Smooth muscle cell of the brain vasculature (primary cell): Measurements from ENCODE around the gene WNT6.

Experiments used
- DNase-seq: peaks from one replicate; pipeline ENCODE4 v3.0.0-alpha.2; 2012; ENCODE audit warnings: low read depth, low spot score

WNT6 gene

DNA sequence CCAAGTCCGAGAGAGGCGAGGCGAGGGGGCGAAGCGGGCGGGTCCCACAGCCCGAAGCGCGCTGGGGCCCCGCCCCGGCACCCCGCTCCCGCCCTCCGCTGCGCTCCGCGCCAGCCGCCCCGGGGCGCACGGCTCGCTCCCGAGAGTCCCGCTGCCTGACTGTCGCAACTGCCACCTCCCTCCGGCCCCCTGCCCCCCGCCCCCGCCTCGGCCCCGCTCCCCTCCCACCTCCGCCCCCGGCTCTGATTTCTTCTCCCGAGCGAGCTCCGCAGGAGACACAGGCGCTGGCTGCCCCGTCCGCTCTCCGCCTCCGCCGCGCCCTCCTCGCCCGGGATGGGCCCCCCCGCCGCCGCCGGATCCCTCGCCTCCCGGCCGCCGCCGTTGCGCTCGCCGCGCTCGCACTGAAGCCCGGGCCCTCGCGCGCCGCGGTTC, at the start of gene WNT6:
Gene WNT6 (plus strand): TSS at position 250 of the 432 bp plus-strand sequence. CDS start 233 bp downstream, outside the sequence.
- no peak for DNase-seq

DNA sequence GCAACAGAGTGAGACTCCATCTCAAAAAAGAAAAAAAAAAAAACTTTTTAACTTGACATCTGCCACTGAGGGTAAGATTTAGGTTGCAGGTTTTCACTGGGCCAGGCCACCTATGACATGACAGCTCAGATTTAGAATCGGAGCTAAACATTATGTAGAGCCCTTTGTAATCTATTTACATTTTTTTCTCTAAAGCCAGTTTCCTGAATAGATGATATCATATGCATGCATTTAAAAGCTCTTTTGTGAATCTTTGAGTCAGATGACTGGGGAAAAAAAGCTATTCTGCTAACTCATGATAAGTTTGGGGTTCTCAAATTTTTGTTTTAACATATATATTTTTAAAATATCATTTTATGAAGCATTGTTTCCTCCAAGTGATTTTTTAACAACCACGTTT, 49.3 kb upstream of the WNT6 start:
- DNase-seq: no peak

- DNase-seq: no peak
Measured at GRCh38 chr2:218811382-218811781, 48.2 kb upstream of the WNT6 start.

- DNase-seq: no peak
Measured at GRCh38 chr2:218812096-218812815, 47.3 kb upstream of the WNT6 start.

- no peak for DNase-seq
Measured at GRCh38 chr2:218812861-218813260, 46.7 kb upstream of the WNT6 start.

GRCh38 chr2:218813771-218814460, 45.7 kb upstream of the WNT6 start:
- no peak for DNase-seq

DNA sequence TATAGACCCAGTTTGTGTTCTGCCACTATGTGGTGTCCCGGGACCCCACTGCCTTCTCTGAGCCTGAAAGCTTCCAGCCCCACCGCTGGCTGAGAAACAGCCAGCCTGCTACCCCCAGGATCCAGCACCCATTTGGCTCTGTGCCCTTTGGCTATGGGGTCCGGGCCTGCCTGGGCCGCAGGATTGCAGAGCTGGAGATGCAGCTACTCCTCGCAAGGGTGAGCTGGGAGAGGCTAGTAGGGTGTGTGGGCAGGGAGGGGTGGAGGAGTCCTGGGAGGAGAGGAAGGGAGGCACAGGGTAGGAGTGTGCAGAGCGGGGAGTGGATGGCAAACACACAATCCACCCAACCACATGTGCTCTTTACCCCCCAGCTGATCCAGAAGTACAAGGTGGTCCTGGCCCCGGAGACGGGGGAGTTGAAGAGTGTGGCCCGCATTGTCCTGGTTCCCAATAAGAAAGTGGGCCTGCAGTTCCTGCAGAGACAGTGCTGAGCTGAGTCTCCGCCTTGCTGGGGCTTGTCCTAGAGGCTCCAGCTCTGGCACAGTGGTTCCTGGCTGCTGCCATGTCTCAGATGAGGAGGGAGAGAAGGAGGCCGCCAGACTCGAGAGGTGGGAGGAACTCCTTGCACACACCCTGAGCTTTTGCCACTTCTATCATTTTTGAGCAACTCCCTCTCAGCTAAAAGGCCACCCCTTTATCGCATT, 44.9 kb upstream of the WNT6 start:
- no peak for DNase-seq

- no peak for DNase-seq
Measured at GRCh38 chr2:218815244-218815637, 44.4 kb upstream of the WNT6 start.

DNA sequence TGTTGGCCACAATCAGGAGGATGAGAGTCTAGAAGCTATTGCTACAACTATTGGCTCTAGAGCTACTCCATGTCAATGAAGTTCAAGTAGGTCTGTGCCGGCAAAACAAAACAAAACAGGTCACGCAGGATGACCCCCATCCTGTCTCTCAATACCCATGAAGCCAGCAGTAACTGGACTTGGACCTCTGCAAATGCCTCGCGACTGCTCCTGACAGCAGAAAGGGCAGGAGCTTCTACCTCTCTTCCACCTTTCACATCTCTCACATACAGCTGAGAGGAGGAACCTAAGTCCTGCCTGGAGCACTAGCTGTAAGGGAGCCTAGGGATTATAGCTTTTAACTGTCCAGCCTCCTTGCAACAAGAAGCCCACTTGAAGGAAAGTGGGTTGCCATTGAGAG, 44.0 kb upstream of the WNT6 start:
- DNase-seq: no peak

DNA sequence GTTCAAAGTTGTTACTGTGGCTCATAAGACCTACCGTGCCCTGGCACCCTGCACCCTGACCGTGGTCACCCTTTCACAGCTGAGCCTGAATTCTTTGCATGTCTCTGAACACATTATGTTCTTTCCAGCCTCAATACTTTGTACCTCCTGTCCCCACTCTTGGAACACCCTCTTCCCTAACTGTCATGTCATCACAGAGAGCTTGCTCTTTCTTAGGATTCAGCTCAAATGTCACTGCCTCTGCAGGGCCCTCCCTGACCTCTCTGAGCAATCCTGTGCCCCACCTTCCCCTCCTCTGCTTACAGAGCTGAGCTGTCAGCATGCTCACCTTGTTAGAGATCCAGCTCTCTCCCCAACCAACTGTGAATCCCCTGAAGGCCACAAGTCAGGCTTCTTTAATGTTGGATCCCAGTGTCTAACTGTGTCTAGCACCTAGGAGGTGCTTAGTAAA, 43.0 kb upstream of the WNT6 start:
- DNase-seq: no peak

GRCh38 chr2:218819093-218819492, 40.5 kb upstream of the WNT6 start:
- DNase-seq: no peak

- DNase-seq: no peak
Measured at GRCh38 chr2:218820746-218821369, 38.7 kb upstream of the WNT6 start.

- DNase-seq: no peak
Measured at GRCh38 chr2:218821605-218822211, 37.9 kb upstream of the WNT6 start.

DNA sequence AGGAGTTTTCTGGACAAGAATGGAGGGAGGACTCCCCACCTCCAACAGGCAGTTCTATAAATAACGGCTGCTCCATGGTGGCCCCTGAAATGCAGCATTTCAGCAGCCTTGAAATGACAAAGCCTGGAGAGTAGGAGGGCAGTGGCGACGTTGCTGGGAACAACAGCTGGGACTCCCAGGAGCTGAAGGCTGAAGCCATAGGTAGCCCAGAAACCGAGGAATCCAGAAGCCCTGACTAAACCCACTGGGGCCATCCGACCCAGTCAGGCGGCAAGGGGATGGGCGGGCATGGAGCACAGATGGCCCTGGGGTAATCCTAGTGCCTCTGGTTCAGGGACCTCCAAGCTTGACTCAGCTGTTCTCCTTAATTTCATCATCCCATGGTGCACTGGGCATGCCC, 37.0 kb upstream of the WNT6 start:
- no peak for DNase-seq

DNA sequence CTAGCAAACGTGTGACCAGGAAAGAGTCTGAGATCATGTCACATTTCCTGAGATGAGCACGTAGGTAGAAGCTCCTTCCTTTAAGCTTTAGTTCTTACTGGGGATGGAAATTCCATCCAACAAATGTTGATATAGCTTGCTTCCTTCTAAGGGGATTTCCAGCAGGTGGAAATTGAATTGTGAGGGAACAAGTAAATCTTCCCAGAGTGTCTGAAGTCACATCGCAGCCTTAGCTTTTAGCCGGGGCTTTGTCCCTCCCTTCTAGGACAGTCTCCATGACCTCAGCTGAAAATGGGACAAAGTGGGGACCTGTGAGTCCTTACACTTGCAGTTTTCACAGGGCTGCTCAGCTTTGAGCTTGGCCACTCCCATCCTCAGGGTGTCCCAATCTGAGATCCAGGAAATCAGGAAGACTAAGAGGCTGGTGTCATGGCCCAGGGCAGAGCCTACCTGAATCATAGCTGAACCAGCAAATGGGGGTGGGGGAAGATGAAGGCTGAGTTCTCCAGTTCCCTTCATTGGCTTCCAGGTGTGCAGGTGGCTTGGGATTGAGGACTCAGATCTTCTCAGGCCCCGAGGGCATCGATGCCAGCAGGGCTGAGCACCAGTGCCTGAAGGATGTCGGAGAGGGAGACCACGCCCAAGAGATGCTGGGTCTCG, 36.3 kb upstream of the WNT6 start:
- no peak for DNase-seq

DNA sequence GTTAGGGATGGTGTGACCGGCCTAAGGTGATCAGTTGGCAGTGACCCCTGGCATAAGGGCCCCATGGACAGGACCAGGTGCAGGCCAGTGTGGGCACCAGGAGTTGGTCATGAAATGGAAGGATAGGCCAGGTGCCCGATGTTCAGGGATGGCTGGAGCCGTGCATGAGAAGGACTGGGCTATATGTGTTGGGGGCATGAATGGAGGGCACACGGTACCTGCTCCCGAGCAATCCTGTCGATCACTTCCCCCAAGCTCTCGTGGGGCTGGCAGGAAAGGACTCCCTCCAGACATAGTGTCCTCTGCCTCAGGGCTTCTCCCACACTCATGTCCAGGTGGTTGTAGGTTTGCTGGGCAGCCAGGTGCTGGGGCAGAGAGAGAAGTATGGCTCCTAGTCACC, 35.6 kb upstream of the WNT6 start:
- DNase-seq: no peak

- no peak for DNase-seq
Measured at GRCh38 chr2:218826791-218827190, 32.8 kb upstream of the WNT6 start.

- DNase-seq: no peak
Measured at GRCh38 chr2:218827701-218828476, 31.7 kb upstream of the WNT6 start.

DNA sequence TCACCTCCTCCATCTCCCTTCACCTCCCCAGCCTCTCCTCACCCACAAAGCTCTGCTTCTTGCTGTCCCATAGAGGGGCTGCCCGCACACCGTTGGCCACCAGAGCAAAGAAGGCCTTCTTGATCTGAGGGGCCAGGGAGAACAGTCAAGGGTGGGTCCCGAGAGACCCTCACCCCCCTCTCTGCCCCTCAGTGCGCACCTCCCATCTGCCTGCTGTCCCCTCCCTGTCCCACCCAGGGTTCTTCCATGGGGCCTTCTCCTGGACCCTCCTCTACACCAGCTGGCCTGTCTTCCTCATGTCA, 31.2 kb upstream of the WNT6 start:
- DNase-seq: no peak

DNA sequence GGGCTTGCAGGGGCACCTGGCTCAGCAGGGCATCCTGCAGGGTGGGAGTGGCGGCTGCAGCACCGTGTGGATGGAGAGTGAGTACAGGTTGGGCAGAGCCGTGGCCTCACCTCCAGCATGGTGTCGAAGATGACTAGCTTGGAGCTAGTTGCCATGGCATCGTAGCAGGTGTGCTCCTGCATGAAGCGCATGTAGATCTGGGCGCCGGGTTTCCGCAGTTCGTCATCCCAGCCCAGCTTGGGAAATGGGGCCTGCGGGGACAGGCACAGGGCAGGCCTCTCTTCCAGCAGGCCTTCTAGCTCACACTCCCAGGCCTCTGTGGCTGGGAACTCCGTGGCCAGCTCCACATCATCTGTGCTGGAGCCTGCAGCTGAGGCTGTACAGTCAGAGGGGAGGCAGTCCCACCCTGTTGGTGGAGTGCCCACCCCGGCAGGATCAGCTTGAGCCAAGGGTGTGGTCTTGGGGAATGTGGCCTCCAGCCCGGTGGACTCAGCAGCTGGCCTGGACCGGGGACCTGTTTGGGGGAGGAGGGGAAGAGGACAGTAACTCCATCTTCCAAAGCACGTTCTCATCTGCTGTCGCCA, 29.6 kb upstream of the WNT6 start:
- no peak for DNase-seq
